Left lobe of liver (tissue), 2 donors: Measurements from ENCODE around the gene FOXR1. TPM values are rescaled to one million over a fixed set of nuclear protein-coding genes. Genes with fewer than 3 reads are reported as not detected.
"Not testable (repeated sequence)": the region's sequence is repeated elsewhere in the genome, so short reads cannot be mapped to it uniquely, and the experiment has no call there.

ENCODE experiments used
- ATAC-seq: fragments of 200-7000 bp; cut with Tn5 transposase; one replicate; pipeline ENCODE4 v1.9.1; 2020; ENCODE audit warnings: mild to moderate bottlenecking, moderate library complexity
- DNase-seq: peaks from one replicate; pipeline ENCODE4 v3.0.0-alpha.2; 2020; ENCODE audit warnings: low spot score
- total RNA-seq: library from RNA; stranded (reverse); gene quantifications from one replicate; pipeline ENCODE4 v1.2.1, GENCODE V29; 2021
- donor health status: DM: no; HTN: no; CAD: no; lungs with moderate emphysema.
- donor health status: DM: no; HTN: yes; CAD: no.

FOXR1 gene
- total RNA-seq, 1 donor from 2014 or later, result not detected

DNA sequence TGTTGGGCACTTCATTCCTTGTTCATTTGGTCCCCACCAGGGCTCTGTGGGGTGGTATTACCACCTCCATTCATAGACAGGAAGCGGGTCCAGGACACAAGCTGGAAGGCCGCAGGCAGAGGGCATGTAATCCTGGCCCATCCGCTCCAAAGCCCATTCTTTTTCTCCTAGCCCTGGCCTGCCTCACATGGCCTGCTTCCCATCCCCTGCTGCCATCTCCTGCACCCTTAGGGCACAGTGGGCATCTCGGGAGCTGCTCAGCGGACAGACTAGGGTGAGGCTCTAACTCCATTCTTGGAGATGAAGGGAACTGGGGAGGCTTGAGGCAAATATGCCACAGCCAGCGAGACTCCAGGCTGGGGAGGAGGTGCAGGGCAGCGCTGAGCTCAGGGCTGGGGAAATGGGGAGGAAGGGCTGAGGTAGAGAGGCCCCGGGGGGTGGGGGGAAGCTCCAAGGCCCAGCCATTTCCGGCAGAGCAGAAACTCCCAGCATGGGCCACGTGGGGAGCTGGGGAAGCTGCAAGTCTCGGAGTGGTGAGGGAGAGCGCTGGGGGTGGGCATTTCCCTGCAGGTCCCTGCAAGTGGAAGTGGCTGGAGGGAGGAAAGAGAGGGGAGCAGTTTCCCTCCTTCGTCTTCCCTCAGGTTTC, 31.5 kb upstream of the FOXR1 start:
- no peak for DNase-seq
- ATAC-seq, result peak; percentile 48

DNA sequence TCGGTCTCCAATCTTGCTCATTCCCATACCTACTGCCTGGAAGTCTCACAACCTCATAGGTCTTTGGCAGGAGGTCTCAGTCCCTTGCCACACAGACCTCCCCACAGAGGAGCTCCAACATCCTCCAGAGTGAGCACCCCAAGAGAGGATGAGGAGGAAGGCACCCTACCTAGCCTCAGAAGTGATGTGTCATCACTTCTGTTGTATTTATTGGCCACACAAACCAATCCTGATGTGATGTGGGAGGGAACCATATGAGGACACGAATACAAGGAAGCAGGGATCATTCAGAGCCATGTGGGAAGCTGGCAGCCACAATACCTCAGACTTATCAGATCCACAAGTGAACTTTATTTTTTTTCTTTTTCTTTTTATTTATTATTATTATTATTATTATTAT, 24.5 kb upstream of the FOXR1 start:
- DNase-seq (no peak), ATAC-seq (no peak)

GRCh38 chr11:118948000-118948399, 23.6 kb upstream of the FOXR1 start:
- DNase-seq (no peak), ATAC-seq (no peak)

- no peak for ATAC-seq
Measured at GRCh38 chr11:118953265-118953664, 18.3 kb upstream of the FOXR1 start.

DNA sequence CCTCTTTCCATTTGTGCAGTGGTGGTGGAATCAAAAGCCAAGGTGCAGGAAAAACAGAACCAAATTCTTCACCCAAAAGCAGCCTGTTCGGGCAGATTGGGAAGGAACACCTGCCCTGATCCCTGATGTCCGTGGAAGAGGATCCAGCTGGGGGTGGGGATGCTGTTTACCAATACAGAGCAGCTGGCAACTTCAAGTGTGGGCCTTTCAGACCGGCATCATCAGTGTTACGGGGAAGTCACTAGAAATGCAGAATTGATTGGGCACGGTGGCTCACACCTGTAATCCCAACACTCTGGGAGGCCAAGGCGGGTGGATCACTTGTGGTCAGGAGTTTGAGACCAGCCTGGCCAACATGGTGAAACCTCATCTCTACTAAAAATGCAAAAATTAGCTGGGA, 17.6 kb upstream of the FOXR1 start:
- not testable (repeated sequence) for ATAC-seq

More at GRCh38 chr11:118953265-118953664, 18.3 kb upstream of the FOXR1 start:
- no peak for DNase-seq

DNA sequence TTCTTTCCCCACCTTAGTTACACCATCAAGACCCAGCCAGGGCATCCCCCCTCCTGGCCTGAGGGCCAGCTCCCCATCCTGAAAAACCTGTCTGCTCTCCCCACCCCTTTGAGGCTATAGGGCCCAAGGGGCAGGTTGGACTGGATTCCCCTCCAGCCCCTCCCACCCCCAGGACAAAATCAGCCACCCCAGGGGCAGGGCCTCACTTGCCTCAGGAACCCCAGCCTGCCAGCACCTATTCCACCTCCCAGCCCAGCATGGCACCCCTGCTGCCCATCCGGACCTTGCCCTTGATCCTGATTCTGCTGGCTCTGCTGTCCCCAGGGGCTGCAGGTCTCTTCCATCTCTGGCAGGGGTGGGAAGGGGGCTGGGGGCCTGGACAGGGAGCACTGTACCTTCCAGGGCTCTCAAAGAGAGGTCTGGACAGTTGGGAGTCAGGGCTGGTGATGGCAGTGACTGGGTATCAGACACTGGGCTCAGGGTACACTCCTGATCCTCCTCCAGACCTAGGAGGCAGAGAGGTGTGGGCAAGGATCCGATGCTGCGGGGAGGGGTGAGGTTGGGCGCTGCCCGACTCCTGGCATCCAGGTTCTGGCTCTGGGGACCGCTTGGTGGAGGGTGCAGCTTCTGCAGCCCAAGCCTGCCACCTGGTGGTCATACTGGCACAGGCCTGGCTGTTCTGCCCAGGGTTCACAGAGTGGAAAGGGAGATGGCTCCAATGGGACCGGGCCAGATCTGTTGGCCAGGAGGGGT, 15.3 kb upstream of the FOXR1 start, which contains the start of gene UPK2:
Gene UPK2, plus strand, starts transcription at position 205 of the 753 bp plus-strand sequence. Its CDS starts 53 bp downstream, at position 258.
- ATAC-seq, result peak; percentile 100
- DNase-seq, result peak; percentile 88

More for the DNA sequence above, 17.6 kb upstream of the FOXR1 start:
- not testable (repeated sequence) for DNase-seq

DNA sequence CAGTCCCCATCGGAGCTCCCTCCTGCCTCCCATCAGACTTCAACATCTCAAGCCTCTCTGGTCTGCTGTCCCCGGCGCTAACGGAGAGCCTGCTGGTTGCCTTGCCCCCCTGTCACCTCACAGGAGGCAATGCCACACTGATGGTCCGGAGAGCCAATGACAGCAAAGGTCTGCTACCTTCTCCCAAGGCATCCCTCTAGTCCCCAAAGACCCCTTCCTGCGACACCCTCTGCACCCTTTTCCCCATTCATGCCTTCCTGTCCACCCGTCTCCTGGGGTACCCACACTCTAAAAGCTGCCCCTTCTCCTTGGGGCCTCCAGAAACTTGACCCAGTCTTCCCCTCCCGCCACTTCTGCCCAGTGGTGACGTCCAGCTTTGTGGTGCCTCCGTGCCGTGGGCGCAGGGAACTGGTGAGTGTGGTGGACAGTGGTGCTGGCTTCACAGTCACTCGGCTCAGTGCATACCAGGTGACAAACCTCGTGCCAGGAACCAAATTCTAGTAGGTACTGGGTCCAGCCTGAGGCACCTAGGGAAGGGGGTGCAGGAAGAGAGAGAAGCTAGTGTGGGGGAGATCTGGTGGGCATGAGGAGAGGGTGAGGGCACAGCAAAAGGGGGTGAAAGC, 14.6 kb upstream of the FOXR1 start:
- ATAC-seq, result no peak
- DNase-seq, result no peak

GRCh38 chr11:118957549-118957948, 14.0 kb upstream of the FOXR1 start:
- no peak for DNase-seq

DNA sequence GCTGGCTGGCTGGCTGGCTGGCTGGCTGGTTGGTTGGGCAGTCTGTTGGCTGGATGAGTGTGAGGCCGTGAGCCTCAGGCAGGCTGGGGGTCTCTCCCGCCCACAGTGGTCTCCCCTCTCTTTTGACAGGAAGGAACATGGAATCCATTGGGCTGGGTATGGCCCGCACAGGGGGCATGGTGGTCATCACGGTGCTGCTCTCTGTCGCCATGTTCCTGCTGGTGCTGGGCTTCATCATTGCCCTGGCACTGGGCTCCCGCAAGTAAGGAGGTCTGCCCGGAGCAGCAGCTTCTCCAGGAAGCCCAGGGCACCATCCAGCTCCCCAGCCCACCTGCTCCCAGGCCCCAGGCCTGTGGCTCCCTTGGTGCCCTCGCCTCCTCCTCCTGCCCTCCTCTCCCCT, 13.6 kb upstream of the FOXR1 start:
- ATAC-seq (no peak), DNase-seq (no peak)

More at GRCh38 chr11:118957549-118957948, 14.0 kb upstream of the FOXR1 start:
- ATAC-seq, result no peak

GRCh38 chr11:118958577-118958976, 13.0 kb upstream of the FOXR1 start:
- DNase-seq, result no peak
- no peak for ATAC-seq

GRCh38 chr11:118961189-118961588, 10.4 kb upstream of the FOXR1 start:
- ATAC-seq (no peak), DNase-seq (no peak)

DNA sequence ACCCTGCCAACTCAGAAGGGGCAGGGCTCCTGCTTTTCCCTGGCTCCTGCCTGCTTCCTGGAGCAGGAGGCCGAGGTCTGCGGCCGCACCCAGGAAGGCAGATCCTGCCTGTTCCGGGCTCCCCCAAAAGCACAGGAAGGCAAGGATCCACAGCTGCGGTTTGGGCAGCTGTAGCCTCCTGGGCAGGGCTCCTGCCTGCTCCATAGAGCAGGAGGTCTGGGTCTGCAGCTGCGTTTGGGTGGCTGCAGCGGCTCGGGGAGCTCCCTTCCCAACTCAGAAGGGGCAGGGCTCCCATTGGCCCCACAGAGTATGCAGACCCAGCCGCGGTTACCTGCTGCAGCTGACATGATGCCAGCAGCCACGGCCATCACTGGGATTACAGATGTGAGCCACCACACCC, 10.0 kb upstream of the FOXR1 start:
- DNase-seq (no peak), ATAC-seq (no peak)

- not testable (repeated sequence) for ATAC-seq, DNase-seq
Measured at GRCh38 chr11:118969508-118969907, 2.1 kb upstream of the FOXR1 start.

DNA sequence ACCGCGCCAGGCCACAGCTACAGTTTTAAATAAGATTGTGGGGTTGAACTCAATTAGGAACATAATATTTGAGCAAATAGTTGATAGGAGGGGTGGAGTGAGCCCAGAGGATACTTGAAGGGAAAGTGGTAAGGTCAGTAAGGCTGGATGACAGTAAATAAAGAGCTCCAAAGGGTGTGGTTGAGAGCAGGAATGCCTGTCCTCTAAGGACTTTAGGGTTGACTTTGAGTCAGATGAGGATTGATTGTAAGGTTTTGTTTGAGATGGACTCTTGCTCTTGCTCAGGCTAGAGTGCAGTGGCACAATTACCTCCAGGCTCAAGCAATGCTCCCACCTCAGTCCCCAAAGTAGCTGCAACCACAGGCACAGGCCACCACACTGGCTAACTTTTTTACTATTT, 2.4 kb downstream of the FOXR1 start:
- ATAC-seq (no peak), DNase-seq (no peak)

GRCh38 chr11:118975771-118976709, 4.5 kb downstream of the FOXR1 start:
- peak; percentile 86 for ATAC-seq
- DNase-seq, result no peak

DNA sequence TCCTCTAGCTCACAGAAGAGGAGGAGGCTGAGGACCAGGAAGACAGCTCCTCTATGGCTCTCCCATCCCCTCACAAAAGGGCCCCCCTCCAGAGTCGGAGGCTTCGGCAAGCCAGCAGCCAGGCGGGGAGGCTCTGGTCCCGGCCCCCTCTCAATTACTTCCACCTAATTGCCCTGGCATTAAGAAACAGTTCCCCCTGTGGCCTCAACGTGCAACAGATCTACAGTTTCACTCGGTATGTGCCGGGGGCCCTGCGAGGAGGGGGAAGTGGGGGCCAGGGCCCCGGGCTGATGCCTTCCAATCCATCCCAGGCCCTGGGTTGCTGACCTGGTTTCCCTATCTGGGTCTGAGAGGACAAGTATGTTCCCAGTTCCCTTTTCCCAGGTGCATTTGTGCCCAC, 7.9 kb downstream of the FOXR1 start:
- ATAC-seq (no peak), DNase-seq (no peak)

- no peak for DNase-seq
Measured at GRCh38 chr11:118980191-118980881, 8.8 kb downstream of the FOXR1 start.

DNA sequence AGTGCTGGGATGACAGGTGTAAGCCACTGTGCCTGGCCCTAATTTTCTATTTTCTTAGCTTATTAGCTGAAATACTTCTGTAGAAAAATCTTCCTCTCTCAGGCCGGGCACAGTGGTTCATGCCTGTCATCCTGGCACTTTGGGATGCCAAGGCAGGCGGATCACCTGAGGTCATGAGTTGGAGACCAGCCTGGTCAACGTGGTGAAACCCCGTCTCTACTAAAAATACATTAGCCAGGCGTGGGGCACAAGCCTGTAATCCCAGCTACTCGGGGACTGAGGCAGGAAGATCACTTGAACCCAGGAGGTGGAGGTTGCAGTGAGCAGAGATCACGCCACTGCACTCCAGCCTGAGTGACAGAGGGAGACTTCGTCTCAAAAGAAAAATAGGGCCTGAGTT, 12.8 kb downstream of the FOXR1 start:
- ATAC-seq, DNase-seq: not testable (repeated sequence)

More at GRCh38 chr11:118980191-118980881, 8.8 kb downstream of the FOXR1 start:
- ATAC-seq, result peak; percentile 40

- no peak for ATAC-seq
- no peak for DNase-seq
Measured at GRCh38 chr11:118984825-118985224, 13.3 kb downstream of the FOXR1 start.

- ATAC-seq (no peak), DNase-seq (no peak)
Measured at GRCh38 chr11:118988280-118988679, 16.7 kb downstream of the FOXR1 start.
